NOMO-1 (cell line): ENCODE results near the gene MAGED1.
"Not testable (repeated sequence)": the region's sequence is repeated elsewhere in the genome, so short reads cannot be mapped to it uniquely, and the experiment has no call there.

Experiments
- DNase-seq, 2 experiments: peaks; one replicate each; lab custom pipeline; 2025; ENCODE audit not compliant: unreplicated experiment in 2 of 2; lab: John Stamatoyannopoulos, UW

The MAGED1 gene

GRCh38 chrX:51894697-51895336, 1.4 kb downstream of the MAGED1 start:
- DNase-seq: no peak

GRCh38 chrX:51896626-51897025, 3.2 kb downstream of the MAGED1 start:
- DNase-seq: no peak

- DNase-seq: no peak
Observed at GRCh38 chrX:51899741-51900140, 6.3 kb downstream of the MAGED1 start.

GRCh38 chrX:51902510-51903050, 9.2 kb downstream of the MAGED1 start:
- DNase-seq: no peak

- DNase-seq: not testable (repeated sequence)
Observed at GRCh38 chrX:51905152-51905551, 11.7 kb downstream of the MAGED1 start.

- DNase-seq: no peak
Observed at GRCh38 chrX:51905711-51906110, 12.3 kb downstream of the MAGED1 start.

GRCh38 chrX:51917604-51918003, 24.2 kb downstream of the MAGED1 start:
- DNase-seq: peak; percentile 35 to 81

GRCh38 chrX:51922561-51922960, 29.1 kb downstream of the MAGED1 start:
- DNase-seq: no peak

GRCh38 chrX:51931566-51932150, 38.2 kb downstream of the MAGED1 start:
- no peak for DNase-seq
